Central memory CD8-positive, alpha-beta T cell (primary cell): ENCODE results near the gene IGSF9B.

Source experiments
- ATAC-seq: fragments of 150-1000 bp; cut with Tn5 transposase; replicated peaks from 2 replicates; pipeline ENCODE4 v1.10.0; 2022; ENCODE audit warnings: mild to moderate bottlenecking, moderate FRiP score, moderate number of reproducible peaks; ENCODE audit not compliant: poor library complexity, severe bottlenecking; ENCODE audit errors: extremely low read depth
- DNase-seq, 2 donors: peaks; one replicate each; pipeline ENCODE4 v3.0.0; 2021; ENCODE audit warnings: low spot score in 2 of 2
- H3K27ac Mint-ChIP-seq: one replicate; pipeline ENCODE4 v1.8.0; 2022; ENCODE audit warnings: low read depth, mild to moderate bottlenecking, moderate library complexity, mixed read lengths
- H3K27me3 Mint-ChIP-seq: one replicate; pipeline ENCODE4 v1.8.0; 2022; ENCODE audit warnings: mixed read lengths
- H3K36me3 Mint-ChIP-seq: one replicate; pipeline ENCODE4 v1.8.0; 2022; ENCODE audit warnings: mild to moderate bottlenecking, moderate library complexity, mixed read lengths; ENCODE audit not compliant: insufficient read depth
- H3K4me1 Mint-ChIP-seq: one replicate; pipeline ENCODE4 v1.8.0; 2022; ENCODE audit warnings: mixed read lengths
- H3K4me3 Mint-ChIP-seq: one replicate; pipeline ENCODE4 v1.8.0; 2022; ENCODE audit warnings: mild to moderate bottlenecking, moderate library complexity, mixed read lengths
- H3K9me3 Mint-ChIP-seq: one replicate; pipeline ENCODE4 v1.8.0; 2022; ENCODE audit warnings: mixed read lengths

The IGSF9B gene

DNA sequence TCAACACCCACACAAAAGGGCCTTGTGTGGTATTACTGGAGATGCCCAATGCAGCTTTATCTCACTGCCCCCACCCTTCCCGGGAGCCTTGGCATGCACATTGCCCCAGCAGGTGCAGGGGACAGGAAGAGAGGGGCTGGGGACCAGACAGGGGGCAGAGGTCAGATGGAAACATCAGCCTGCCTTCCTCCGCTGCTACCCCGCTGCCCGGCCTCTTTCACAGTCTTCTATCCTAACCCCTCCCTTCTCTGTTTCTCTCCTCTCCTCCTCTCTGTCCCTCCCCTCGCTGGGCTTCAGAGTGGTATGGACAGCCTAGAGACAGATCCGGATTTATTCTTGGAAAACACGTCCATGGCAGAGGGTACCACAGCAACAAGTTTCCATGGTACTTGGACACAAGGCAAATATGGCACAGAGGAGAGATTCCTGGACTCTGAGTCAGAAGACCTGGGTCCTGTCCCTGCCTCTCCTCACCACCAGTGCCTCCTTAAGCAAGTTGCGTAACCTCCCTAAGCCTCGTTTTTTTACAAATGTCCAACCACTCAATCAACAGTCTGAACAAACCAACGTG lies 8.3 kb upstream of the IGSF9B start:
- H3K4me1 Mint-ChIP-seq, result peaks cover 17% of the 10 kb centered on the region
- peaks cover 2% of the 10 kb centered on the region for H3K36me3 Mint-ChIP-seq
- no peak overlapping the region for H3K27ac Mint-ChIP-seq
- no peaks in the 10 kb centered on the region for H3K9me3 Mint-ChIP-seq
- DNase-seq, result no peak
- H3K27me3 Mint-ChIP-seq, result peaks cover 63% of the 10 kb centered on the region
- no peak for ATAC-seq
- no peak overlapping the region for H3K4me3 Mint-ChIP-seq

DNA sequence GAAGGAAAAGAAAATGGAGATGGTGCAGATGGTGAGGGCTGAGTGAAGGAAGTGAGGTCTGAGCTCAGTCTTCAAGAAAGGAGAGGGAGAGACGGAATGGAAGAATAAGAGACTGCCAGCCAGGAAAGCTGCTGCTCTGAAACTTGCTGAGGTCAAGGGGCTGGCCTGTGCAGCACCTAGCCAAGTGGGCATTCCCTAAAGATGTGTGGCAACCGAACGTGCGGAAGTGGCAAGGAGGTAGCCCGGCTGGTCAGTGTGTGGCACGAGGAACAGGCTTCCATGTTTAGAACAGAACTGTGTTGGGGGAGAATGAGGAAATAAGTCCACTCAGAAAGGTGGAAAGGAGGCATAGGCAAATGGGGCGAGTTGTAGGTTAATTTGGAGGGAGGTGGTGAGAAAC lies 7.6 kb upstream of the IGSF9B start:
- Mint-ChIP-seq H3K9me3 (no peaks in the 10 kb centered on the region), H3K4me3 (no peak overlapping the region), H3K27me3 (peaks cover 55% of the 10 kb centered on the region), H3K36me3 (peaks cover 2% of the 10 kb centered on the region), H3K4me1 (peaks cover 17% of the 10 kb centered on the region), H3K27ac (no peak overlapping the region)
- ATAC-seq, result no peak
- no peak for DNase-seq

DNA sequence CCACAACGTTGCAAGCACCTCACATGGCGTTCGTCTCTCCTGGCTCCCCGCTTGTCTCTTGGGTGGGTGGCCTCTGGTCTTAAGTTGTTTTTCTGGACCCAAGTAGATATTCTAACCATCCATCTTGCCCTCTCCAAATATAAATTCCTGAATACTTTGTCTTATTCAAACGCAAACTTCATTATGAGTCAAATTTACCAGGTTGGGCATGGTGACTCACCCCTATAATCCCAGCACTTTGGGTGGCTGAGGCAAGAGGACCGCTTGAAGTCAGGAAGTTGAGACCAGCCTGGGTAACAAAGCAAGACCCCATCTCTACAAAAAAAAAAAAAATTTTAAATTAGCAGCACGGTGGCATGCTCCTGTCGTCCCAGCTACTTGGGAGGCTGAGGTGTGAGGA lies 5.1 kb upstream of the IGSF9B start:
- no peak for ATAC-seq
- Mint-ChIP-seq H3K4me1 (peaks cover 15% of the 10 kb centered on the region), H3K27ac (no peak overlapping the region), H3K9me3 (no peaks in the 10 kb centered on the region), H3K27me3 (peaks cover 42% of the 10 kb centered on the region), H3K36me3 (peaks cover 4% of the 10 kb centered on the region), H3K4me3 (no peak overlapping the region)
- DNase-seq, result no peak

DNA sequence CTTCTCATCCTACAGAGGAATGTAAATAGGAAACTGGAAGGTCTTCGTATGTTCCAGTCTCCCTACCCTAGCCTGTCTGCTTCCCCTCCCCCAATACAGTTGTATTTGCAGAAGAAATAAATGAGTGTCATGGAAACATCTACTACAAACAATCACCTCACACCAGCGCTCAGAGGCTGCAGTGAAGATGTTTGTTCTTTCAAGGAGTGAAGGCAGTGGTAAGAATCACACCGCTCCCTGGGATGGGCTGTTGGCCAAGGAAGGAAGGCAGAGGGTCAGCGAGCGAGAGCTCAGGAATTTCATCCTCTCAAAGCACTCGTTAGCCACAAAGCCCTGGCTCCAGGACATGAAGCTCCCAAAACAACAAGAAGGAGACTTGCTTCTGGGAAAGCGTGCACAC lies 1.1 kb upstream of the IGSF9B start:
- Mint-ChIP-seq H3K36me3 (peaks cover 5% of the 10 kb centered on the region), H3K4me1 (peaks cover 34% of the 10 kb centered on the region), H3K4me3 (peak overlapping the region; percentile 89), H3K27me3 (peaks cover 40% of the 10 kb centered on the region), H3K9me3 (no peaks in the 10 kb centered on the region), H3K27ac (peak overlapping the region; percentile 71)
- no peak for DNase-seq
- ATAC-seq, result no peak

DNA sequence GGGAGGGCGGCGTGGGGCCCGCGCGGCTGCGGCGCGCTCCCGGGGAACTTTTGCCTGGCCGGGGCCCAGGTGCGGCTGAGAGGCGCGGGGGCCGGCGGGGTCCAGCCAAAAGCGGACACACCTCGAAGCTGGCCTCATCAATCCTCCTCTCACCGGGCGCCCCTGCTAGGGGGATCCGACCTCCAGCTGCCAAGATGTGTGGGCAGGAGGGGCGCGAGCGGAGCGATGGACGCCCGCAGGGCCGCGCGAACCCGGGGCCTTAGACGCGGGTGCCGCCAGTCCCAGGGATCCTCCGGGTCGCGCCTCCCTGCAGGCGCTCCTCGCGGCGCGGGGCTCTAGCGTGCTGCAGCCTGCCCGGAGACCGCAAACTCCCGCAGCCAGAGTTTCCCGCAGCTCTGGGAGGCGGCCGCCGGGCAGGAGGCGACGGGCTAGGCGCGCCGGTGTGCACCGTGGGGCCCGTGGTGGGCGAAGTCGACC lies 785 bp downstream of the IGSF9B start:
- DNase-seq, result no peak
- peaks cover 37% of the 10 kb centered on the region for H3K4me1 Mint-ChIP-seq
- no peak for ATAC-seq
- no peaks in the 10 kb centered on the region for H3K9me3 Mint-ChIP-seq
- peaks cover 5% of the 10 kb centered on the region for H3K36me3 Mint-ChIP-seq
- no peak overlapping the region for H3K27ac Mint-ChIP-seq
- H3K27me3 Mint-ChIP-seq, result peaks cover 29% of the 10 kb centered on the region
- peak overlapping the region; percentile 89 for H3K4me3 Mint-ChIP-seq

DNA sequence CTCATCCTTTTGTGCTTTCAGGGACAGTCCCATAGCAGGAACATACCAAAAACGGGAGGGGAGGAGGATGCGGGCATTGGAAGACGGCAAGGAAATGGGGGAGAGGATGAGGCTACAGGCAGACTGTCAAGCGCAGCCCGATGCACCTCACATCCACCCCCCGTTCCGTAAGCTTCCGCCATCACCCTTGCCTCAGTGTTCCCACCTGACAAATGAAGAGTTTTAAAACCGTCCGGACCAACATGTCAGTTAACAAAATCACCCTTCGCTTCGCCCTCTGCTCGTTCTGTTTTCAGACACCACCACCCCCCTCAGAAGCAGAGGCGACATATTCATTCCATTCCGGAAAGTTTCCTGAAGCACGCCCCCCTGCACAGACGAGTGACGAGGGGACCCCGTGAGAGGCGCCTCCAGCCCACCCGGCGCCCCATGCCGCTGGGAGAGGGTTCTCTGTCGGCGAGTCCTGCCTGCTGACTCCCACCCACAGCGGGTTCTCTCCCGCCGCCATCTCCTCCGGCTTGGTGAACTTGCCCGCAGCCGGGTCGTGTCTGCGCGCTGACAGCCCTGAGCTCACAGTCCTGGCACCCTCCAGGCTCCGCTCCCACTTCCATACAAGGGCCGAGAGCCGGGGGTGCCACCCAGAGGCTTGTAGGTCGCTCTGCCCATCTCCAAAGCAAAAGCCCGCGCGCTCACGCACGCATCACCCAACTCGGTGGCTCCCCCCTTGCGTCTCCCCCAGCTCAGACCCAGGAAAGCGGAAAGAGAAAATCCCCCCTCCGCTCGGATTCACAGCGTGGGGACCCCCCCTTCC lies 1.5 kb downstream of the IGSF9B start:
- H3K4me3 Mint-ChIP-seq, result peak overlapping the region; percentile 89
- ATAC-seq, result no peak
- H3K27me3 Mint-ChIP-seq, result peaks cover 29% of the 10 kb centered on the region
- peaks cover 5% of the 10 kb centered on the region for H3K36me3 Mint-ChIP-seq
- no peaks in the 10 kb centered on the region for H3K9me3 Mint-ChIP-seq
- H3K4me1 Mint-ChIP-seq, result peaks cover 37% of the 10 kb centered on the region
- no peak overlapping the region for H3K27ac Mint-ChIP-seq
- no peak for DNase-seq

DNA sequence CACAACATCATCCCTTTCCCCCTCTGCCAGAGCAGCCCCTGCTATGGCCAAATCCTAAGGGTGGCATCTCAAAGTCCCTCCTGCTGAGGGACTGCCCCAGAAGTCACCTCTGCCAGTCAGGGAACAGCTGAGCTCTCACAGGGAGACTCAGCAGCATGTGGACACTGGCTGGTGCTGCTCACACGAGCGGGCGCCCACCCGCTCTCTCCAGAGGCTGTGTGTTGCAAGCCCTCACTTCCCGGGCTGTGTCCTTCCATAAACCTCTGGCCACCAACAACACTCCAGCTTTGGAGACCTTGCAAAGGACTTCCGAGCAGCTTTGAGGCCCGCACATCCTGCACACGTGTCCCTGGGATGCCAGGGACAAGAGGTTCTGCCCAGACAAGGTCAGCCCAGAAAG lies 2.8 kb downstream of the IGSF9B start:
- H3K4me3 Mint-ChIP-seq, result peak overlapping the region; percentile 89
- H3K36me3 Mint-ChIP-seq, result peaks cover 5% of the 10 kb centered on the region
- H3K27me3 Mint-ChIP-seq, result peaks cover 29% of the 10 kb centered on the region
- ATAC-seq (no peak), DNase-seq (no peak)
- H3K27ac Mint-ChIP-seq, result no peak overlapping the region
- H3K9me3 Mint-ChIP-seq, result no peaks in the 10 kb centered on the region
- H3K4me1 Mint-ChIP-seq, result peaks cover 37% of the 10 kb centered on the region

DNA sequence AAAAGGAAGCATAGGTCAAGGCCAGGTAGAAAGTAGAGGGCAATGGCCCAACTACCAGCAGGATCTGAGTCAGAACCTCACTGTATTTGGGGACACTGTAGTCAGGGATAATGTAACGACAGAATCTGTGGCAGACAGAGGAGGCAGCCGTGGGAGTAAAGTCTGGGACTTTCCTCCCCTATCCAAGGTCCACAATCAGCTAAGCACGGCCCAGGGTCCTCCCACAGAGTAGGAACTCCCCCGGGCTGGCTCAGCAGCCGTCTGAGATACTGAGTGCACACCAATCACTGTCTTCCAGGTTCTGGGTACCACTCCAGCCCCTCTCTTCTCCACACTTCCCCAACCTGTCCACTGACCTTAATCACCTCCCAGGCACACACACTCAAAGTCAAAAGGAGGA lies 3.2 kb downstream of the IGSF9B start:
- H3K27me3 Mint-ChIP-seq, result peaks cover 29% of the 10 kb centered on the region
- H3K4me3 Mint-ChIP-seq, result no peak overlapping the region
- peaks cover 5% of the 10 kb centered on the region for H3K36me3 Mint-ChIP-seq
- no peaks in the 10 kb centered on the region for H3K9me3 Mint-ChIP-seq
- H3K4me1 Mint-ChIP-seq, result peaks cover 38% of the 10 kb centered on the region
- H3K27ac Mint-ChIP-seq, result no peak overlapping the region
- ATAC-seq (no peak), DNase-seq (no peak)

DNA sequence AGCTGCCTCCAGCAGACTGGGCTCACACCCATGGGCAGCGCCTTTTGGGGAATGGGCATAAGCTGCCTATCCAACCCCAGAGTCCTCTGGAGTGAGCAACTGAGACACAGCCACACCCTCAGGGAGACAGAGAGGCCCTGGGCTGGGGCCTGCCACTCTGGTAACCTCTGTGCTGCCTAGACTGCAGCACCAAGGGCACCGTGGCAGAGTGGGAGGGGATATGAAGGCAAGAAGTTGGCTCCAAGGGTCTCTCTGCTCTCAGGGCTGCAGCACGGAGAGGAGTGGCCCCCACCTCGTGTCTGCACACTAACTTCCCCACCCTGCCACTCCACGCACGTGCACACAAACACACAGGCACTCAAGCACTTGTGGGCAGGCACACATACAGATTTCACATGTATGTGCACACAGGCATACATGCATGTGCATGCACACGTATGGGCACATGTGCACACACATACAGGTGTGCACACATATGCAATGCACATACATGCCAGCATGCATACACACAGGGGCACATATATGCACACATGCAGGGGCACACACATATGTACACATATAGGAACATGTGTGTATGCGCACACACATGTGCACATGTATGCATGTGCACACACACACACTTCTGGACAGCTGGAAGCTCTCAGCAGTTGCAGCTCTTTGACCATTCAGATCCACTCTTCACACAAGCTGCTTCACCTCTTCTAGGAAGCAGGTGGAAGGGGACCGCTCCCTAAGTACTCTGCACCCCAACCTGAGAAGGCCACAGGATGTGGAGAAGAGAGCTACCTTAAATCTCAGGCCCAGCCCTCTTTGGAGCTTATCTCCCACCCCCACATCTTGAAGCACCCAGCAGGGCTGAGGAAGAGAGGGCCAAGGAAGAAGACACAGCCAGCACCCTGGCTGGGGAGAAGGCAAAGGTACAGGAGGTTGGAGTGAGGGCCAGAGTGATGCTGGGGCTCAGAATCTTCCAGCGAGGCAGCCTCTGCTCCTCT lies 4.3 kb downstream of the IGSF9B start:
- H3K4me1 Mint-ChIP-seq, result peaks cover 43% of the 10 kb centered on the region
- H3K27me3 Mint-ChIP-seq, result peaks cover 29% of the 10 kb centered on the region
- H3K36me3 Mint-ChIP-seq, result peaks cover 14% of the 10 kb centered on the region
- DNase-seq (no peak), ATAC-seq (no peak)
- H3K9me3 Mint-ChIP-seq, result no peaks in the 10 kb centered on the region
- no peak overlapping the region for H3K27ac Mint-ChIP-seq
- no peak overlapping the region for H3K4me3 Mint-ChIP-seq

DNA sequence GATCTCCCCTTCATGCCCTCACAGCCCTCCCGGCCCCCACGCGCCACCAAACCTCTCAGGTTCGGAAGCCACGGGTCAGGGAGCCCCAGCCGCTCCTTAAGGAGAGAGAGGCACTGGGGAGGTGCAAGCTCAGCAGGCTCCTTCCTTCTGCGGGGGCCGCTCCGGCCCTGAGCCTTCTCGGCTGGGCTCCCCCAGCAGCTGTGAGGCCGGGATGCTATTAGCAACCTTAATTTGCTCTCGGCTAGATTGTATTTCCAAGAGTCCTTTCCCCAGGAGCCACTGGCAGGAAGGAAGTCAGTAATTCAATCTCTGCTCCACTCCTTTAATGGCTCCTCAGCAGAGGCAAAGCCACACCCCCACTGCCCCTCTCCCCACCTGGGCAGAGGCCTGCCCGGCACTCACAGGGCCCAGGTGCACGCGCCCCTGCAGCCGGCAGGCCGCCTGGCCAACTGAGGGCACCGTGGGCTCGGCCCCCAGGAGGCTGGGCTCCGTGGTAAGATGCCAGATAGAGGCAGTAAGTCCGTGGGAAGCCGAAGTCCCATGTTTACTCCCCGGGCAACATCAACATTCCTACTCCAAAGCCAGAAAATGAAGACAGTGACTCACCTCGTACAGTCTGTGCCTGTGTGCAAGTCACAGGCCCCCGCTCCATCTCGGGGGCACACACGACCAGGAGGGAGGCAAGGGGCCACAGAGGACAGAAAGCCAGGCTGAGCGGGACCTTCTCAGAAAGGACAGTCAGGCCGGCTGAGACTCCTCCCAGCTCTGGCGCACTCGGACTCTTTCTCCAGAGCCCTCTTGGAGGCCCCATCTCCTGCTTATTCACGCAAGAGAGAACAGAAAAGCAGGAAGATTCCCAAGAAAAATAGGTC lies 5.2 kb downstream of the IGSF9B start:
- H3K36me3 Mint-ChIP-seq, result peaks cover 11% of the 10 kb centered on the region
- no peak overlapping the region for H3K4me3 Mint-ChIP-seq
- ATAC-seq, result no peak
- peaks cover 47% of the 10 kb centered on the region for H3K4me1 Mint-ChIP-seq
- DNase-seq, result no peak
- no peaks in the 10 kb centered on the region for H3K9me3 Mint-ChIP-seq
- peaks cover 29% of the 10 kb centered on the region for H3K27me3 Mint-ChIP-seq
- H3K27ac Mint-ChIP-seq, result no peak overlapping the region

DNA sequence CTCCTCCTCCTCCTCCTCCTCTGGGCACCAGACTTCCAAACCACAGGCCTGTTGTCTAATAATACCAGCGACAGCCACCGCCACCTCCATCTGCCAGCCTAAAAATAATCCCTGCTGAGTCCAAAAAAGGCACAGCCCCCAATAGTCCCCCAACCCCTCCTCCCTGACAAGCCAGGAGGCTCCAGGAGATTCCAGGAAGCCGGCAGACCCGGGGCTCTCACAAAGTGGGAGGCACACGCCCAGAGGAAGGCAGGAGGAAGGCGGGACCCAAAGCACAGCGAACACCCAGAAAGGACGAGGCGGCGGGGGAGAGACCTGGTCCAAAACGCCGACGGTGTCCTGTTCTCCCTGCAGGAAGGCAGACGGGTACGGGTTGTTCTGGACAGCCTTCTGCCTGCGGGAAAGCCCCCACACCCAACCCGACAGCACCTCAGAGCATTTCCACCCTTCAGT lies 5.9 kb downstream of the IGSF9B start:
- Mint-ChIP-seq H3K36me3 (peaks cover 13% of the 10 kb centered on the region), H3K27ac (no peak overlapping the region), H3K4me3 (no peak overlapping the region), H3K27me3 (peaks cover 29% of the 10 kb centered on the region), H3K4me1 (peaks cover 49% of the 10 kb centered on the region), H3K9me3 (no peaks in the 10 kb centered on the region)
- no peak for DNase-seq
- ATAC-seq, result no peak

DNA sequence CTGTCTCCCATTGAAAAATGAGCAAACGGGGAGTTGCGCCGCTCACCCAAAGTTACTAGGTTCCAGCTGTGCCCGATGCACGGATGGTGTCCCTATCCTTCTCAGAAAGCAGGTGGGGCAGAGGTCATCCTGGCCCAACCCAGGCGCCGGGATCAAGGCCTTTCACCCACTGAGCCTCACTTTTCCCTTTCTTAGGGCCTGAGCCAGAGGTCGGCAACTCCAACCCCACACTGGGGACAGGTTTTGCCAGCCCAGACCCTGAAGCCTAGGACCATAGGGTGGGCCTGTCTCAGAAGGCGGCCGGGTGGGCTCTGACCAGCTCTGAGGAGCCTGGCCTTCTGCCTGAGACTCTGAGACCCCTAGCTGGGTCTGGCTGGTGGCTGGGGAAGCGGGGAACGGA lies 6.3 kb downstream of the IGSF9B start:
- Mint-ChIP-seq H3K27me3 (peaks cover 27% of the 10 kb centered on the region), H3K36me3 (peaks cover 13% of the 10 kb centered on the region), H3K9me3 (no peaks in the 10 kb centered on the region), H3K4me3 (no peak overlapping the region), H3K4me1 (peaks cover 50% of the 10 kb centered on the region), H3K27ac (no peak overlapping the region)
- DNase-seq, result no peak
- no peak for ATAC-seq
